Osteocyte (in vitro differentiated cells): ENCODE results near the gene CRY2. TPM values are rescaled to one million over a fixed set of nuclear protein-coding genes. Genes with fewer than 3 reads are reported as not detected.

Experiments used
- DNase-seq: peaks from one replicate; pipeline ENCODE4 v3.0.0; 2021; ENCODE audit warnings: mixed read lengths; ENCODE audit not compliant: unreplicated experiment; ENCODE audit errors: extremely low spot score
- H3K27ac Mint-ChIP-seq: one replicate; pipeline ENCODE4 v1.8.0; 2021; ENCODE audit warnings: mild to moderate bottlenecking, mixed read lengths; ENCODE audit not compliant: unreplicated experiment
- H3K27me3 Mint-ChIP-seq: one replicate; pipeline ENCODE4 v1.8.0; 2021; ENCODE audit warnings: mixed read lengths; ENCODE audit not compliant: unreplicated experiment
- H3K36me3 Mint-ChIP-seq: one replicate; pipeline ENCODE4 v1.8.0; 2021; ENCODE audit warnings: mixed read lengths; ENCODE audit not compliant: unreplicated experiment
- H3K4me1 Mint-ChIP-seq: one replicate; pipeline ENCODE4 v1.8.0; 2021; ENCODE audit warnings: mixed read lengths; ENCODE audit not compliant: unreplicated experiment
- H3K4me3 Mint-ChIP-seq: one replicate; pipeline ENCODE4 v1.8.0; 2021; ENCODE audit warnings: mild to moderate bottlenecking, moderate library complexity, mixed read lengths; ENCODE audit not compliant: unreplicated experiment
- H3K9me3 Mint-ChIP-seq: one replicate; pipeline ENCODE4 v1.8.0; 2021; ENCODE audit warnings: mixed read lengths; ENCODE audit not compliant: unreplicated experiment
- CTCF ChIP-seq: fragments of 200-600 bp; sonication (generic); IDR thresholded peaks from 2 replicates; pipeline ENCODE4 v1.5.0; 2021; ENCODE audit warnings: antibody characterized with exemption, mild to moderate bottlenecking, moderate library complexity
- total RNA-seq: library from RNA; stranded (reverse); gene quantifications from 2 replicates; pipeline ENCODE4 v1.2.1, GENCODE V29; 2021

The CRY2 gene
- total RNA-seq, 1 donor from 2014 or later, result 18.6 TPM

- peaks cover 14% of the 10 kb centered on the region for H3K36me3 Mint-ChIP-seq
- peaks cover 3% of the 10 kb centered on the region for H3K4me1 Mint-ChIP-seq
- no peaks in the 10 kb centered on the region for H3K27me3 Mint-ChIP-seq
- H3K4me3 Mint-ChIP-seq, result no peak overlapping the region
- no peak overlapping the region for H3K27ac Mint-ChIP-seq
- H3K9me3 Mint-ChIP-seq, result no peaks in the 10 kb centered on the region
- DNase-seq, result no peak
- TF ChIP-seq CTCF, result no peak
Observed at GRCh38 chr11:45871638-45872037, 24.4 kb downstream of the CRY2 start.

- Mint-ChIP-seq H3K4me1 (peaks cover 3% of the 10 kb centered on the region), H3K27ac (peak overlapping the region; percentile 44), H3K9me3 (no peaks in the 10 kb centered on the region), H3K36me3 (peaks cover 14% of the 10 kb centered on the region), H3K4me3 (no peak overlapping the region), H3K27me3 (no peaks in the 10 kb centered on the region)
- DNase-seq, result no peak
- TF ChIP-seq CTCF, result peak; percentile 68
Observed at GRCh38 chr11:45872651-45873356, 25.5 kb downstream of the CRY2 start.

GRCh38 chr11:45876401-45876800, 29.1 kb downstream of the CRY2 start:
- no peak overlapping the region for H3K27ac Mint-ChIP-seq
- DNase-seq, result no peak
- TF ChIP-seq CTCF, result no peak

GRCh38 chr11:45877221-45877620, 29.9 kb downstream of the CRY2 start:
- TF ChIP-seq CTCF, result no peak
- H3K27me3 Mint-ChIP-seq, result no peaks in the 10 kb centered on the region
- peaks cover 3% of the 10 kb centered on the region for H3K4me1 Mint-ChIP-seq
- no peaks in the 10 kb centered on the region for H3K9me3 Mint-ChIP-seq
- no peak overlapping the region for H3K27ac Mint-ChIP-seq
- no peak overlapping the region for H3K4me3 Mint-ChIP-seq
- H3K36me3 Mint-ChIP-seq, result peaks cover 18% of the 10 kb centered on the region
- no peak for DNase-seq

More at GRCh38 chr11:45876401-45876800, 29.1 kb downstream of the CRY2 start:
- peaks cover 17% of the 10 kb centered on the region for H3K36me3 Mint-ChIP-seq
- H3K9me3 Mint-ChIP-seq, result no peaks in the 10 kb centered on the region
- H3K4me3 Mint-ChIP-seq, result no peak overlapping the region
- H3K27me3 Mint-ChIP-seq, result no peaks in the 10 kb centered on the region
- H3K4me1 Mint-ChIP-seq, result peaks cover 3% of the 10 kb centered on the region

- no peak for TF ChIP-seq CTCF
- H3K27me3 Mint-ChIP-seq, result no peaks in the 10 kb centered on the region
- DNase-seq, result no peak
- peaks cover 21% of the 10 kb centered on the region for H3K36me3 Mint-ChIP-seq
- no peak overlapping the region for H3K27ac Mint-ChIP-seq
- H3K4me3 Mint-ChIP-seq, result no peak overlapping the region
- peaks cover 2% of the 10 kb centered on the region for H3K4me1 Mint-ChIP-seq
- no peaks in the 10 kb centered on the region for H3K9me3 Mint-ChIP-seq
Observed at GRCh38 chr11:45877845-45878244, 30.6 kb downstream of the CRY2 start.
